Measurements from ENCODE around the gene RXRG.

Gene RXRG

DNA sequence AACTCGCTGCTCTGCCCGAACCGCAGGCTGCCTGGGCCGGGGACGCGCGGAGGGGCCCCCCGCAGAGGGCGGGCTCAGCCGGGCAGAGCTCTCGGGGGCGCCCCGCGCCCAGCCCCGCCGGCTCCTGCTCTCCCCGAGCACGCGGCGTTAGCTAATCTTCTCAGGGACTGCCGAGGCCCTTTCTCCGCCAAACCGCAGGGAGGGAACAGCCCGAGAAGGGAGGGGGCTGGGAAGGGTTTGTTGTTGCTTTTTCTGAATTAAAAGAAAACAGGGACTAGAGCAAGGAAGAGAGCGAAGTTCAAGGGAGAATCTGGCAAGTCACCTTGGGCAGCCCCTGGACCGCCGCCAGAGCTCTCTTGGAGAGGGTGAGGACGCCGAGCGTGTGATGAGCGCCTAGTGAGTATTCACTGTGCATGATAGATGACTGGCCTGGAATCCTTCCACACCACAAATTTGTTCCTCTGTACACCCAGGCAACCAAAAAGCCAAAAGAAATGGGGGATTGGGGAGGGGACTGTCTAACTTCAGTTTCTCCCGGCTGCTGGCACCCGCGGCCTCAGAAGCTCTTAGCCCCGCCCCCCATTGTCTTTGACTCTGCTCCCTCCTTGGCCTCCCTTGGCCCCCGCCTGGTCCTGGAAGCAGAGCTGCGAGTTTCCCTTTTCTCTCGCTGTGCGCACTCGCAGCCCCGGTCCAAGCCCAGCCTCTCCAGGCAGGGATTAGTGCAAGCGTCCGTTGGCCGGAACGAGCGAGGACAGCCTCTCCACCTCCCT is 68.7 kb downstream of the RXRG start:
- ChIA-PET POLR2A (ENCODE audit: low non-redundant PET) (no interaction called here), CTCF (interaction anchor here (0.7 to 2.3 kb wide), 4 partner anchors 9 to 257 kb away, joined by 3 to 14 read pairs (median 3); no protein-coding TSS in a partner anchor)
- TF ChIP-seq CTCF (conservative IDR thresholded peaks at IDR 0.05; ENCODE audit: low read depth), result no peak
- peak overlapping the region; percentile 98 for H3K27ac ChIP-seq
- peak; percentile 51 for DNase-seq (ENCODE audit: low spot score)

- ChIA-PET CTCF (interaction anchor here (1.1 to 2.3 kb wide), 2 partner anchors 8 to 256 kb away, joined by 3 to 14 read pairs; no protein-coding TSS in a partner anchor), POLR2A (ENCODE audit: low non-redundant PET) (no interaction called here)
- peak overlapping the region; percentile 98 for H3K27ac ChIP-seq
- no peak for TF ChIP-seq CTCF (conservative IDR thresholded peaks at IDR 0.05; ENCODE audit: low read depth)
- DNase-seq (ENCODE audit: low spot score), result no peak
Observed at GRCh38 chr1:165375623-165376022, 69.3 kb downstream of the RXRG start.

DNA sequence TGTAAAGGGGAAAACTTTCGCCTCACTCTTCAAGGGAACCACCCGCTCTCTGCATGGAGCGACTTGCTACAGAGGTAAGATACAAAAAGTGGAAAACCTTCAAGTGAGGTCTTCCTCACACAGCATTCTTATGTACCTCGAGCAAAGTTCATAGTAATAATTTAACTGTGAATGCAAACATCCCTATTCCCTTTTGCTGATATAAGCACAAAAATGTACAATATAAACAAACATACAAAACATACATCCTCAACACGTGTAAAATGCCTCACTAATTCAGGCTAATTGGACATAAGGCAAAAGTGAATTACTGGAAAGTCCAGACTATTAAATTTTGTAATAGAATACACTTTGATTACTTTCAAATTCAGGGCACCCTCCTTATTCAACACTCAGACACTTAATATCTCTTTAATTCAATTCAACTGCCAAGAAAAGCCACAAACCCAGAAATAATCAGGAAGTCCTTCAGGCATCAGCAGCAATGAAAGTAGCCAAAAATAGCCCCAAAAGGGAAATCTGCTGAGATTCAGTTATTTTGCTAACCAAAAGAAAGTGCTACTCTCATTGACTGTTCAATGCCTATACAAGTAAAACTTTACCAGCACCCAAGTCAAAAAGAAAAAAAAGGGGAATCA is 73.2 kb downstream of the RXRG start:
- ChIA-PET CTCF (no interaction called here), POLR2A (ENCODE audit: low non-redundant PET) (no interaction called here)
- TF ChIP-seq CTCF (conservative IDR thresholded peaks at IDR 0.05; ENCODE audit: low read depth), result no peak
- no peak overlapping the region for H3K27ac ChIP-seq
- DNase-seq (ENCODE audit: low spot score), result no peak

- peak; percentile 46 for DNase-seq (ENCODE audit: low spot score)
- CTCF ChIA-PET, result interaction anchor here (0.6 to 1.9 kb wide), 14 partner anchors 14 to 1266 kb away, joined by 3 to 7 read pairs (median 3); no protein-coding TSS in a partner anchor
- POLR2A ChIA-PET (ENCODE audit: low non-redundant PET), result no interaction called here
- H3K27ac ChIP-seq, result no peak overlapping the region
- peak; percentile 84 for TF ChIP-seq CTCF (conservative IDR thresholded peaks at IDR 0.05; ENCODE audit: low read depth)
Observed at GRCh38 chr1:165369255-165369848, 75.6 kb downstream of the RXRG start.

- TF ChIP-seq CTCF (conservative IDR thresholded peaks at IDR 0.05; ENCODE audit: low read depth), result peak; percentile 93
- ChIA-PET CTCF (interaction anchor here (0.5 to 2.0 kb wide), 21 partner anchors 9 to 527 kb away, joined by 3 to 14 read pairs (median 4); no protein-coding TSS in a partner anchor), POLR2A (ENCODE audit: low non-redundant PET) (no interaction called here)
- DNase-seq (ENCODE audit: low spot score), result peak; percentile 60
- H3K27ac ChIP-seq, result no peak overlapping the region
Observed at GRCh38 chr1:165367375-165367993, 77.4 kb downstream of the RXRG start.

DNA sequence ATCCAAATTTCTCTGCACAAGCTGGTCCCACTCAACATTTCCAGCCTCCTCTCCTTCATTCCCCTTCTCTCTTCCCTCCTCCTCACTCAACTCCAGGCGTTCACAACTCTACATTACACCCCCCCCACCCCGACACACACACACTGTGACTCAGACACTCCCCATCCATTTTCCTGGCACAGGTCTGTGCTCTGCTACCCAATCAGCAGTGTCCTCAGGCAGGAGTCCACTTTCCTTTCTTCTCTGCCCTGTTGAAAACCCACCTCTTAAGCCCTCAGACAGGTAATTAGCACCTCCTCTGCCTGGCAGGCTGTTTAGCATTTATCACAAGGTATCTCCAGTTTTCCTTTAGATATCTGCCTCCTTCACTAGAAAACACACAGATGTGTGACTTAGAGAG is 79.6 kb downstream of the RXRG start:
- TF ChIP-seq CTCF (conservative IDR thresholded peaks at IDR 0.05; ENCODE audit: low read depth), result no peak
- peak; percentile 42 for DNase-seq (ENCODE audit: low spot score)
- POLR2A ChIA-PET (ENCODE audit: low non-redundant PET), result no interaction called here

More for the DNA sequence above, 79.6 kb downstream of the RXRG start:
- CTCF ChIA-PET, result interaction anchor here (0.5 to 0.6 kb wide), 2 partner anchors 145 to 225 kb away, joined by 3 to 4 read pairs; no protein-coding TSS in a partner anchor
- H3K27ac ChIP-seq, result peak overlapping the region; percentile 76

All from RWPE1 (cell line).